IPS-NIHi7 (cell line): ENCODE data around the gene ARPC3.
"Not testable (repeated sequence)": the region's sequence is repeated elsewhere in the genome, so short reads cannot be mapped to it uniquely, and the experiment has no call there.

ENCODE experiments used
- DNase-seq: peaks from one replicate; pipeline ENCODE4 v3.0.0; 2012; ENCODE audit warnings: mixed read lengths; ENCODE audit errors: extremely low spot score

ARPC3 gene

GRCh38 chr12:110417113-110417512 lies 33.0 kb downstream of the ARPC3 start:
- DNase-seq = not testable (repeated sequence)

- DNase-seq = not testable (repeated sequence)
These were observed 40.1 kb downstream of the ARPC3 start for GRCh38 chr12:110410086-110410485.

DNA sequence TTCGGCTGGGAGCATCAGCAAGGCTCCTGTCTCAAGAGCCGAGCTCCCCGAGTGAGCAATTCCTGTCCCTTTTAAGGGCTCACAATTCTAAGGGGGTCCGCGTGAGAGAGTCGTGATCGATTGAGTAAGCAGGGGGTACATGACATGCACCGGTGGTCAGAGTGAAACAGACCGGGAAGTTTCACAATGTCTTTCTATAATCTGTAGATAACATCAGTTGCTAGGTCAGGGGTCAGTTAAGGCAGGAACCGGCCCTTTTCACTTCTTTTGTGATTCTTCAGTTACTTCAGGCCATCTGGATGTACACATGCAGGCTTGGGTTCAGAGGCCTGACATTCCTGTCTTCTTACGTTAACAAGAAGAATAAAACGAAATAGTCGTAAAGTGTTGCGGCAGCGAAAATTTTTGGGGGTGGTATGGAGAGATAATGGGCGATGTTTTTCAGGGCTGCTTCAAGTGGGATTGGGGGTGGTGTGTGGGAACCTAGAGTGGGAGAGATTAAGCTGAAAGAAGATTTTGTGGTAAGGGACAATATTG lies 44.9 kb downstream of the ARPC3 start:
- not testable (repeated sequence) for DNase-seq

GRCh38 chr12:110403976-110404682 lies 46.0 kb downstream of the ARPC3 start:
- peak; percentile 94 for DNase-seq

DNA sequence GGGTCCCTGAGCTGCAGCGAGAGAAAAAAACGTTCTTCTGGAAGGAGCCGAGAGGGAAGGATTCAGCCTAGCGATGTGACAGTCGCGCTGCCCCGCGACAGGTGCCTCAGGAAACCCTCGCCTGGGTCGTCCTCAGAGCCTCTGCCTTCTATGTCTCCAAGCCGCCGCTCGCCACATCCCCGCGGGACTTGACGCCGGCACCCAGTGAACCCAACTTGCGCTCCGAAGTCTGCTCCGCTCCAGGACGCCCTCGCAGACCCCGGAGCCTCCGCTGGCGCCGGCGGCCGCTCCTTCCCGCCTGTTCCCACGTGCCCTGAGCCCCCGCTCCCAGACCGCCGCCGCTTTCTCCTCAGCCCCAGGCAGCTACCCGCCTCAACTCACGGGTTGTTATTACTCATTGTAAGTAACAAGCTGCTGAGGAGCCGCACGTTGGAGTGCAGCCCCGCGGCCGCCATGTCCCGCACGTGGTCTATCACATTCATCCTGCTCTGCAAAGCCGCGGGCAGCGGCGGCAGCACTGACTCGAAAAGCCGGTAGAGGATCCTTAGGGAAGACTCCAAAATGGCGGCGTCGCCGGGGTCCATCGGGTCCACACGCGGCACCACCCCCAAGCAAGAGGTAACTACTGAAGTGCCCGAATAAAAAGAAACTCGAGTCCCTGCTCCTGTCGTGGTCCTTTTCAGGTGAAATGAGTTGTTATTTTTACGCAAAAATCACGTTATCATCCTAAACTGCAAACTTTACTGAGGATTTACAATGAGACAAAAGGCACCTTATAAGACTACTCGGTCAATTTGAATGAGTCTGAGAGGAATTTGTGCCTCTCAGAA lies 46.8 kb downstream of the ARPC3 start, which contains the start of gene ANAPC7:
ANAPC7 (minus strand) TSS at position 563 of the 830 bp plus-strand sequence; CDS start at position 482, 81 bp downstream.
- DNase-seq = peak; percentile 95
